Measurements from ENCODE around the gene FBLN1.
"Not testable (repeated sequence)": the region's sequence is repeated elsewhere in the genome, so short reads cannot be mapped to it uniquely, and the experiment has no call there.

The FBLN1 gene

GRCh38 chr22:45540122-45540521, 37.4 kb downstream of the FBLN1 start:
- FAIRE-seq (no peak), DNase-seq (ENCODE audit: insufficient read length, low spot score) (no peak)
- no peak for TF ChIP-seq PAX5 (IDR thresholded peaks at IDR 0.05; ENCODE audit: insufficient read depth, low read length, severe bottlenecking)
- no peak for TF ChIP-seq POLR2A (IDR thresholded peaks at IDR 0.05; ENCODE audit: low read depth, low read length)
- TF ChIP-seq TAF1 (IDR thresholded peaks at IDR 0.05; ENCODE audit: low read depth, low read length) = no peak
- TF ChIP-seq POLR2AphosphoS5 (IDR thresholded peaks at IDR 0.05; ENCODE audit: low read depth, low read length) = no peak
- no peak for TF ChIP-seq SPI1 (IDR thresholded peaks at IDR 0.05; ENCODE audit: low read depth, low read length)

- no peak for TF ChIP-seq POU2F2 (IDR thresholded peaks at IDR 0.05; ENCODE audit: low read depth, low read length)
- no peak for TF ChIP-seq TAF1 (IDR thresholded peaks at IDR 0.05; ENCODE audit: low read depth, low read length)
- TF ChIP-seq POLR2A (IDR thresholded peaks at IDR 0.05; ENCODE audit: low read depth, low read length) = no peak
- TF ChIP-seq PAX5 (IDR thresholded peaks at IDR 0.05; ENCODE audit: insufficient read depth, low read length, severe bottlenecking) = no peak
- no peak for TF ChIP-seq SPI1 (IDR thresholded peaks at IDR 0.05; ENCODE audit: low read depth, low read length)
- TF ChIP-seq POLR2AphosphoS5 (IDR thresholded peaks at IDR 0.05; ENCODE audit: low read depth, low read length) = no peak
- FAIRE-seq = no peak
- DNase-seq (ENCODE audit: insufficient read length, low spot score) = no peak
Measured at GRCh38 chr22:45541382-45541979, 38.8 kb downstream of the FBLN1 start.

DNA sequence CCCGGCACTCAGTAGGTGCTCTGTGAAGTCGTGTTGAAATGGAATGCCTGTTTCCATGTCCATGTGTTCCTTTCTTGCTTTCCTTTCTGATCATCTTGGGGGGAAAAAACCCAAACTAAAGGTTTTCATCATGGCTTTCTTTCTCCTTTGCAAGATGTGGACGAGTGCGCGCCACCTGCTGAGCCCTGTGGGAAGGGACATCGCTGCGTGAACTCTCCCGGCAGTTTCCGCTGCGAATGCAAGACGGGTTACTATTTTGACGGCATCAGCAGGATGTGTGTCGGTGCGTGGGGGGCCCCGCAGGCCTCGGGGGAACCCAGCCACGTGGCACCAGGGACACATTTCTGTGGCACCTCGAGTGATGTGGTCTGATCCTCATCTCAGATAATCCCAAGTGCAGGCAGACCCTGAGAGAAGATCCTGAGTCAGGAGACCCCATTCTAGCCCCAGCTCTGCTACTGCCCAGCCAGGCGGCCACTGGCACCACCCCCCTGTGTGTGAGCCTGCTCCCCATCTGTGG, 39.4 kb downstream of the FBLN1 start:
- FAIRE-seq (no peak), DNase-seq (ENCODE audit: insufficient read length, low spot score) (no peak)
- no peak for TF ChIP-seq PAX5 (IDR thresholded peaks at IDR 0.05; ENCODE audit: insufficient read depth, low read length, severe bottlenecking)
- TF ChIP-seq SPI1 (IDR thresholded peaks at IDR 0.05; ENCODE audit: low read depth, low read length) = no peak
- no peak for TF ChIP-seq POU2F2 (IDR thresholded peaks at IDR 0.05; ENCODE audit: low read depth, low read length)
- TF ChIP-seq POLR2AphosphoS5 (IDR thresholded peaks at IDR 0.05; ENCODE audit: low read depth, low read length) = no peak
- TF ChIP-seq TAF1 (IDR thresholded peaks at IDR 0.05; ENCODE audit: low read depth, low read length) = no peak
- no peak for TF ChIP-seq POLR2A (IDR thresholded peaks at IDR 0.05; ENCODE audit: low read depth, low read length)

GRCh38 chr22:45542736-45543135, 40.1 kb downstream of the FBLN1 start:
- DNase-seq (ENCODE audit: insufficient read length, low spot score); FAIRE-seq: not testable (repeated sequence)

DNA sequence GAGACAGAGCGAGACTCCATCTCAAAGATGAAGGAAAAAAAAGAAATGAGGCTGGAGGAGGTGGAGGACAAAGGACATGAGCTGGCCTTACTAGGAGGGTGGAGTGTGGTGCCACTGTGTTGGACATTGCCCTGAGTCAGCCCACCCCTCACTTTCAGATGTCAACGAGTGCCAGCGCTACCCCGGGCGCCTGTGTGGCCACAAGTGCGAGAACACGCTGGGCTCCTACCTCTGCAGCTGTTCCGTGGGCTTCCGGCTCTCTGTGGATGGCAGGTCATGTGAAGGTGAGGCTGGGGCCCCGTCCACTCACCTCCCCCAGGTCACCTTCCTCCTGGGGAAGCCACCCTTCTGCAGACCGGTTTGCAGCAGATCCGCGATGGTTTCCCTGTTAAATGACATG, 40.6 kb downstream of the FBLN1 start:
- no peak for DNase-seq (ENCODE audit: insufficient read length, low spot score)
- no peak for FAIRE-seq

GRCh38 chr22:45544588-45545170, 42.0 kb downstream of the FBLN1 start:
- TF ChIP-seq PAX5 (IDR thresholded peaks at IDR 0.05; ENCODE audit: insufficient read depth, low read length, severe bottlenecking) (no peak), POU2F2 (IDR thresholded peaks at IDR 0.05; ENCODE audit: low read depth, low read length) (no peak), POLR2AphosphoS5 (IDR thresholded peaks at IDR 0.05; ENCODE audit: low read depth, low read length) (no peak), POLR2A (IDR thresholded peaks at IDR 0.05; ENCODE audit: low read depth, low read length) (no peak), TAF1 (IDR thresholded peaks at IDR 0.05; ENCODE audit: low read depth, low read length) (no peak), SPI1 (IDR thresholded peaks at IDR 0.05; ENCODE audit: low read depth, low read length) (no peak)
- FAIRE-seq (no peak), DNase-seq (ENCODE audit: insufficient read length, low spot score) (no peak)

More for the DNA sequence above, 40.6 kb downstream of the FBLN1 start:
- TF ChIP-seq POU2F2 (IDR thresholded peaks at IDR 0.05; ENCODE audit: low read depth, low read length) (no peak), SPI1 (IDR thresholded peaks at IDR 0.05; ENCODE audit: low read depth, low read length) (no peak), TAF1 (IDR thresholded peaks at IDR 0.05; ENCODE audit: low read depth, low read length) (no peak), PAX5 (IDR thresholded peaks at IDR 0.05; ENCODE audit: insufficient read depth, low read length, severe bottlenecking) (no peak), POLR2AphosphoS5 (IDR thresholded peaks at IDR 0.05; ENCODE audit: low read depth, low read length) (no peak), POLR2A (IDR thresholded peaks at IDR 0.05; ENCODE audit: low read depth, low read length) (no peak)

DNA sequence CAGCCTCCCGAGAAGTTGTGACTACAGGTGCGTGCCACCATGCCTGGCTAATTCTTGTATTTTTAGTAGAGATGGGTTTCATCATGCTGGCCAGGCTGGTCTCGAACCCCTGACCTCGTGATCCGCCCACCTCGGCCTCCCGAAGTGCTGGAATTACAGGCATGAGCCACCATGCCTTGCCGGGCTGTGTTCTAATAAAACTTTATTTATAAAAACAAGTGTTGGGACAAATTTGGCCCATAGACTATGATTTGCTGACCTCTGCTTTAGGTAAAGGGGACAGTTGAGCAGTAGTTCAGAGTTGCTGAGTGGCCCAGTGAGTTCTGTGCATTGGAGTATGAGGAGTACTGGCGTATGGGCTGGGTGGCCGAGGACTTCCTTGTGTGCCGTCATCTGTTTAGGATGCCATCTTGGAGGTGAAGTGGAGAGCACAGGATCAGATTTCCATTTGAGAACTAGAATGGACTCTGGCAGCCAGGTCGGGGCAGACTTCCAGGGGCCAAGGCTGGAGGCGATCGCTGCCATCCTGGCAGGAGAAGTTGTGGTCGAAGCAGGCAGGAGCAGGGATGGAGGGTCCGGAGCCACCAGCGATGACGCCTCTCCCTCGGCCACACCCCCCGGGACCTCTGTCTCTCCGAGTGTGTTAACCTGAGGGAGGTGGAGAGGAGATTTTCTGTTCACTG, 43.8 kb downstream of the FBLN1 start:
- FAIRE-seq (no peak), DNase-seq (ENCODE audit: insufficient read length, low spot score) (no peak)
- TF ChIP-seq POLR2AphosphoS5 (IDR thresholded peaks at IDR 0.05; ENCODE audit: low read depth, low read length) = no peak
- no peak for TF ChIP-seq SPI1 (IDR thresholded peaks at IDR 0.05; ENCODE audit: low read depth, low read length)
- no peak for TF ChIP-seq PAX5 (IDR thresholded peaks at IDR 0.05; ENCODE audit: insufficient read depth, low read length, severe bottlenecking)
- TF ChIP-seq POU2F2 (IDR thresholded peaks at IDR 0.05; ENCODE audit: low read depth, low read length) = no peak
- no peak for TF ChIP-seq POLR2A (IDR thresholded peaks at IDR 0.05; ENCODE audit: low read depth, low read length)

GRCh38 chr22:45547016-45547345, 44.3 kb downstream of the FBLN1 start:
- FAIRE-seq = no peak
- TF ChIP-seq PAX5 (IDR thresholded peaks at IDR 0.05; ENCODE audit: insufficient read depth, low read length, severe bottlenecking) (no peak), POU2F2 (IDR thresholded peaks at IDR 0.05; ENCODE audit: low read depth, low read length) (no peak), POLR2A (IDR thresholded peaks at IDR 0.05; ENCODE audit: low read depth, low read length) (no peak), POLR2AphosphoS5 (IDR thresholded peaks at IDR 0.05; ENCODE audit: low read depth, low read length) (no peak), SPI1 (IDR thresholded peaks at IDR 0.05; ENCODE audit: low read depth, low read length) (no peak), TAF1 (IDR thresholded peaks at IDR 0.05; ENCODE audit: low read depth, low read length) (no peak)
- DNase-seq (ENCODE audit: insufficient read length, low spot score) = no peak

DNA sequence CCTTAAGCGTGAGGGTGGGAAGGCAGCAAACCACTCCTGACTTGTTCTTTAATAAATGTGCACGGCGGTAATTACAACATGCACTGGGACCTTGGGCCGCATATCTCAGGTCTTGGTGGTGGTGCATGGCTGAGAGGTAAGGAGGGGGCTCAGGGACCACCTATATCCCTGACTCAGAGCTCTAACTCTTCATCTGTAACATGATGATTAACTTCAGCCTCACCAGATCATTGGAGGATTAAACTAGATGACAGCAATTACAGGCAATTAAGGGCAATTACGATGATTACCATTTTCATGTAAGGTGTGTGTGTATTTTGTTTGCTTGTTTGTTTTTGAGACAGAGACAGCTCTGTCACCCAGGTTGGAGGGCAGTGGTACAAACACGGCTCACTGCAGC, 45.0 kb downstream of the FBLN1 start:
- no peak for DNase-seq (ENCODE audit: insufficient read length, low spot score)
- FAIRE-seq = no peak
- TF ChIP-seq SPI1 (IDR thresholded peaks at IDR 0.05; ENCODE audit: low read depth, low read length) (no peak), POLR2AphosphoS5 (IDR thresholded peaks at IDR 0.05; ENCODE audit: low read depth, low read length) (no peak), POU2F2 (IDR thresholded peaks at IDR 0.05; ENCODE audit: low read depth, low read length) (no peak), TAF1 (IDR thresholded peaks at IDR 0.05; ENCODE audit: low read depth, low read length) (no peak), PAX5 (IDR thresholded peaks at IDR 0.05; ENCODE audit: insufficient read depth, low read length, severe bottlenecking) (no peak), POLR2A (IDR thresholded peaks at IDR 0.05; ENCODE audit: low read depth, low read length) (no peak)

All from GM12891 (cell line).